Left renal pelvis (tissue), 4 donors: ENCODE data around the gene NME4. TPM values are rescaled to one million over a fixed set of nuclear protein-coding genes. Genes with fewer than 3 reads are reported as not detected.
A peak's percentile ranks its signal among the peaks of the same experiment; 100 is the strongest.
"Not testable (repeated sequence)": the region's sequence is repeated elsewhere in the genome, so short reads cannot be mapped to it uniquely, and the experiment has no call there.

Source experiments
- DNase-seq, 4 donors: peaks; one replicate each; pipeline ENCODE4 v3.0.0-alpha.2; 2013; ENCODE audit warnings: low read depth in 4 of 4, low spot score in 3 of 4
- polyA plus RNA-seq, 4 donors: library from polyadenylated mRNA; unstranded; fragments of 120-200 nt; gene quantifications; one replicate each; pipeline ENCODE4 v1.2.1, GENCODE V29; 2013; ENCODE audit not compliant: insufficient read length in 4 of 4

NME4 gene
- polyA plus RNA-seq, 4 donors, result 97.7 to 141 (median 104) TPM

- no peak for DNase-seq
These were observed 20.8 kb upstream of the NME4 start for GRCh38 chr16:375927-376816.

GRCh38 chr16:376817-377418, 20.1 kb upstream of the NME4 start:
- DNase-seq, result no peak

GRCh38 chr16:377419-377951, 19.5 kb upstream of the NME4 start:
- no peak for DNase-seq

- DNase-seq, result not testable (repeated sequence)
These were observed 18.7 kb upstream of the NME4 start for GRCh38 chr16:378113-378820.

GRCh38 chr16:378821-379182, 18.2 kb upstream of the NME4 start:
- DNase-seq, result no peak

GRCh38 chr16:379183-379960, 17.6 kb upstream of the NME4 start:
- DNase-seq, result no peak

GRCh38 chr16:379961-380761, 16.8 kb upstream of the NME4 start:
- no peak for DNase-seq

- DNase-seq, result no peak
These were observed 16.3 kb upstream of the NME4 start for GRCh38 chr16:380762-381011.

- DNase-seq, result no peak
These were observed 15.8 kb upstream of the NME4 start for GRCh38 chr16:381012-381788.

- no peak for DNase-seq
These were observed 14.9 kb upstream of the NME4 start, which contains the start of gene PGAP6 for GRCh38 chr16:381789-382717. Gene PGAP6, minus strand, starts transcription at chr16:381978. Its CDS starts 157 bp downstream, at chr16:381821.

GRCh38 chr16:383326-384051, 13.5 kb upstream of the NME4 start:
- peak in 1 of 4 donors; percentile 67 for DNase-seq

GRCh38 chr16:386641-387156, 10.3 kb upstream of the NME4 start:
- DNase-seq, result no peak

GRCh38 chr16:387761-388666, 9.0 kb upstream of the NME4 start:
- not testable (repeated sequence) for DNase-seq

- DNase-seq, result no peak
These were observed 7.6 kb upstream of the NME4 start for GRCh38 chr16:389352-389751.

- no peak for DNase-seq
These were observed 5.1 kb upstream of the NME4 start for GRCh38 chr16:391885-392335.

GRCh38 chr16:392450-393030, 4.5 kb upstream of the NME4 start:
- DNase-seq, result no peak
